HG03571 (cell line): ENCODE results near the gene TSFM.

Source experiments
- ATAC-seq: cut with Tn5 transposase; IDR thresholded peaks from one replicate; pipeline ENCODE4 v1.9.1; 2021; ENCODE audit not compliant: unreplicated experiment

The TSFM gene

GRCh38 chr12:57745485-57745881 lies 37.1 kb upstream of the TSFM start:
- no peak for ATAC-seq

DNA sequence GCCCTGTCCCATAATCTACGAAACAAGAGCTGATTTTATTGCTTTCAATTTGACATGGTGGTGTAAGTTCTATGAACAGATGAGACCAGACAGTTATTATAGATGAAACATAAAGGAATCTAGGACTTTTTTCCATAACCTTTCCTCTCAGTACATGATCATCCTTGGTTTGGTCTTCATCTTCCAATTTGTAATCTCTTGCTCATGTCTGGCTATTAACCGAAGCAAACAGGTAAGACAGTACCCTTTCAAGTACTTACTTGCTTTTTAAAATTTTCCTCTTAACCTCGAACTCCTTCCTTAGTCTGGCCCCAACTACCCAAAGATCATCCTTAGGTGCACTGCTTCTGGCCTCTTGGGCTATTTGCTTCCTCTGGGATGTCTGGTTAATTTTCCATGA lies 36.6 kb upstream of the TSFM start:
- ATAC-seq, result no peak

DNA sequence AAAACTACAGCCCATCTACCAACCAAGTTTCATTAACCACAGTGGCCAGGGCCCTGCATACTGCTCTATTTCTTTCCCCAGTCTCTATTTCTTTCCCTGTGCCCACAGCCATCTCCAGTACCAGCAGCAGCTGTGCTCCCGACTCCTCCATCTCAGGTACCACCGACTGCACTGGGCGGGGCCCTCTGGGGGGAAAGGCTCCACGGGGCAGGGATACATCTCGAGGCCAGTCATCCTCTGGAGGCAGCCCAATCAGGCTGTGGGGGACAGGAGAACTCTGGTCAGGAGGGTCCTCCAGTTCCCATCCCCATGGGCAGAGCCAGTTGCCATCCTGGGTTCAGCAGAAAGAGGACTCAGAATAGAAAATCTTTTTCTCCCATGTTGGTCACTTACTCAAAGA lies 33.5 kb upstream of the TSFM start:
- no peak for ATAC-seq

- no peak for ATAC-seq
Measured at GRCh38 chr12:57750561-57751431, 31.8 kb upstream of the TSFM start.

DNA sequence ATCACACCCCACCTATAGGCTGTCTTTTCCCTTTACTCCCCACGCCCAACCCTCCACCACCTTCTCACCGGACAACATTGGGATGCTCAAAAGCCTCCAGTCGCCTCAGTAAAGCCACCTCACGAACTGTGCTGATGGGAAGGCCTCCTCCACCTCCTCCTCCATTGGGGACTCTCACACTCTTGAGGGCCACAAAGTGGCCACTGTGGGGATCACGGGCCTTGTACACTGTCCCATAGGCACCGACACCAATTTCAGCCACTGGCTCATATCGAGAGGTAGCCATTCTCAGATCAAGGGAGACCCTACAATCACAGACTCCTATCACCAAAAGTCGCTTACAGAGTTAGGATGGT lies 31.2 kb upstream of the TSFM start:
- no peak for ATAC-seq

- peak; percentile 65 for ATAC-seq
Measured at GRCh38 chr12:57751788-57752667, 30.6 kb upstream of the TSFM start, which contains the start of gene CDK4. Gene CDK4 (minus strand): TSS chr12:57752310. CDS start chr12:57751717, 593 bp downstream.

DNA sequence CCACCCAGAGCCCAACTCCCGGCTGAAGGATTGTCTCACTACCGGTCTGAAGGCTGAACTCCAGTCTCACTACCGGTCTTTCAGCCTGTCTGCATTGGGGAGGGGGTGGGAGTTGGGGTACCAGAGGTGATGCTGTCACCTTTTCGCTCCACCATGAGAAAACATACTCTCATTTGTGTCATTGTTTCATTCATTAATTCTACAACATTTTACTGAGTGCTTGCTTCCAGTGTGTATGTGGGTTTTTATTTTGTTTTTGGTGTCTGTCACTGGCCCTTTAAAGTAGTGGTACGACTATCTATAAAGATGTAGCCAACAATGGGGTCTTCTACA lies 30.0 kb upstream of the TSFM start:
- no peak for ATAC-seq

- ATAC-seq, result no peak
Measured at GRCh38 chr12:57753756-57754337, 28.7 kb upstream of the TSFM start.

GRCh38 chr12:57754411-57755193 lies 28.0 kb upstream of the TSFM start, which contains the start of gene MARCHF9:
Gene MARCHF9 (plus strand): TSS chr12:57755103. CDS start chr12:57755529, 426 bp downstream.
- ATAC-seq, result peak; percentile 29

DNA sequence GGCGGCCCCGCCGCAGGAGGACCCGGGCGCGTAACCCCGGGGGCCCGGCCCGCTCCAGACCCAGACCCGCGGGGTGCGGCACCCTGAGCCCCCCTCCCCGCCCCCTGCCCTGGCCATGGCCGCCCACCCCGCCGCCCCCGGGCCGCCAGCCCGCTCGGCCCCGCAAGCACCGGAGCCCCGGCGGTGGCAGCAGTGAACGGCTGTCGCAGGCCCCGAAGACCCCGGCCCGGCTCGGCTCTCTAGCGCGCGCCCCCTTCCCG lies 27.5 kb upstream of the TSFM start:
- no peak for ATAC-seq

DNA sequence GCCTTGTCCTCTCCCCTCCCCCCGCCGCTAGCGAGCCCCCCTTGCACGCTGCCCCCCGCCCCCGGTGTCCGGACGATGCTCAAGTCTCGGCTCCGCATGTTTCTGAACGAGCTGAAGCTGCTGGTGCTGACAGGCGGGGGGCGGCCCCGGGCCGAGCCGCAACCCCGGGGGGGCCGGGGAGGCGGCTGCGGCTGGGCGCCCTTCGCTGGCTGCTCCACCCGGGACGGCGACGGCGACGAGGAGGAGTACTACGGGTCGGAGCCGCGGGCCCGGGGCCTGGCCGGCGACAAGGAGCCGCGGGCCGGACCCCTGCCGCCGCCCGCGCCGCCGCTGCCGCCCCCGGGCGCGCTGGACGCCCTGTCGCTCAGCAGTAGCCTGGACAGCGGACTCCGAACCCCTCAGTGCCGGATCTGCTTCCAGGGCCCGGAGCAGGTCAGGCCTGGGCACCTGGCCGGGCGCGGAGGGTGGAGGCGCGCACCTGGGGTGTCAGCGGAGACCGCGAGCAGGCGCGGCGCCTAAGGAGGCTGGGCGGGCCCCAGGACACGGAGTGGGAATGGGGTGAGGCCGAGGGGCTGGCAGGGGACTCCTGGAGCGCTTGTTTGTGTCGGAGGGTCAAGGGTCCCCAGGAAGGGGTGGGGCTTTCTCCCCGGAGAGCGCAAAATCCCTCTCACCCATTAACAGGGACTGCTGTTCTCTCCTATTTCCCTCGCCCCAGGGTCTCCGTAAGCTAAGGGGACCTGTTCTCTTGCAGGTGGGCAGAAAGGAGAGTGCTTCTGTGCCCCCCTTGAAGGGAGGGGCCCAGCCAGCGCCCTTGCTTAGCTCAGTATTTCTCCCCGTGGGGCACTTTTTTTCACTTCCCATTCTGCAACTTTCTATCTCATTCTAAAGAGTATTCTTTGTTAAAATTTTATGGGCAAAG lies 26.9 kb upstream of the TSFM start:
- no peak for ATAC-seq

DNA sequence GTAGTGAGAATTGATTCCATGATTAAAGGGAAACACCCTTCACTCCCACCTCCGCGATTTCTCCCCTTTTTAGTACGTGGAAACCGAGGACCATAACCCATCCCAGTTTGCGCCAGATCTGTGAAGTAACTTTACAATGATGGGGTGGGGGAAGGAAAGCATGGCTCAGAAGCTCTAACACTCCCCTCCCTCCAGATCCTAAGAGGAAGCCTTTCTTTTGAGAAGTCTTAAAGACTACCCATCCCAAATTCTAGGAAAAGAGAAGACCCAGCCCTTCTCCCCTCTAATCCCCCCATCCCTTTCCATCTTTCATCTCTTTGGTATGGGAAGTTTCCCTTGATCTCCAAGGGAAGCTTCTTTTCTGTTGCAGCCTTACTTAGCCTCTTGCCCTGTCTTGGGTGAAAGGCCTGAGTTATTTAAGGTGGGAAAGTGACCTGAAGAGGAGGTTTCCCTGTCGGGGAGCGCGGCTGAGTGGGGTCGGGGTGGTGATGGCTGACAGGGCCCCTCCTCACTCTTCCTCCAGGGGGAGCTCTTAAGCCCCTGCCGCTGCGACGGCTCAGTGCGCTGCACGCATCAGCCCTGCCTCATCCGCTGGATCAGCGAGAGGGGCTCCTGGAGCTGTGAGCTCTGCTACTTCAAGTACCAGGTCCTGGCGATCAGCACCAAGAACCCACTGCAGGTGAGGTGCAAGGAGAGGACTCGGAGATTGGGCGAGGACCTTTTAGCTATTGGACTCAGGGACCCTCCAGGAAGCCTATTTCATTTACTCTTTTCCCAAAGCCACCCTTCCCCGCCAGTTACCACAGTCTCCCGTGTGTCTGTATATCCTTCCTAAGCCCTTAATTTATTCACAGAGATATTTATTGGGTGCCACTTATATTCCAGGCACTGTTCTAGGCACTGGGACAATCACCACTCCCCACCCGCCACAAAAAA lies 25.9 kb upstream of the TSFM start:
- ATAC-seq, result no peak

GRCh38 chr12:57757771-57758170 lies 24.8 kb upstream of the TSFM start:
- no peak for ATAC-seq

DNA sequence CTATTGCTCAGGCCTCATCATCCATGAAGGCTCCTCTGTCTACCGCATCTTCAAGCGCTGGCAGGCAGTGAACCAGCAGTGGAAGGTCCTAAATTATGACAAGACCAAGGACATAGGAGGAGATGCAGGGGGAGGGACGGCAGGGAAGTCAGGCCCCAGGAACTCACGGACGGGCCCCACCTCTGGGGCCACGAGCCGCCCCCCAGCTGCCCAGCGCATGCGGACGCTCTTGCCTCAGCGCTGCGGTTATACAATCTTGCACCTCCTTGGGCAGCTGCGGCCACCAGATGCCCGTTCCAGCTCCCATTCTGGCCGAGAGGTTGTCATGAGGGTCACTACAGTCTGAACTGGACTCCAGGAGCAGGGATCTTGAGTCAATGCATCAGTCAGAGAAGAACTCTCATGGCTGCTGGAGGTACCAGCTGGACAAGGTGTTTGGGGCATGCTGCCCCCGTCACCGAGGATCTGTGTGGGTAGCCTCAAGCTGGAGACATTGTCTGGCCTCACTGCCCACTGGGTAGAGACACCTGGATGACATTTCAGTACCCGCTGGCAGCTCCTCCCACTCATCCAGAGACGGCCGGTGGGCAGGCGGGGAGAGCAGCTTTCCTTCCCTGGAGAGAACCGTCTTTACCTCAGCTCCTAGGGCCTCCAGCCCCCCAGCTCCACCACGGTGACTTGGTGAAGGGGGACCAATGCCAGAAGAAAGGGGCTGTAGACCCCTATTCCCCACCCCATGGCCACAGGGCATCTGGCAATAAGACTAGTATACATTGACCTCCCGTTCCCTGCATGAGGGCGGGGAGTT lies 23.8 kb upstream of the TSFM start:
- no peak for ATAC-seq

GRCh38 chr12:57759360-57759980 lies 23.1 kb upstream of the TSFM start:
- ATAC-seq, result no peak

- no peak for ATAC-seq
Measured at GRCh38 chr12:57760347-57760982, 22.1 kb upstream of the TSFM start.

DNA sequence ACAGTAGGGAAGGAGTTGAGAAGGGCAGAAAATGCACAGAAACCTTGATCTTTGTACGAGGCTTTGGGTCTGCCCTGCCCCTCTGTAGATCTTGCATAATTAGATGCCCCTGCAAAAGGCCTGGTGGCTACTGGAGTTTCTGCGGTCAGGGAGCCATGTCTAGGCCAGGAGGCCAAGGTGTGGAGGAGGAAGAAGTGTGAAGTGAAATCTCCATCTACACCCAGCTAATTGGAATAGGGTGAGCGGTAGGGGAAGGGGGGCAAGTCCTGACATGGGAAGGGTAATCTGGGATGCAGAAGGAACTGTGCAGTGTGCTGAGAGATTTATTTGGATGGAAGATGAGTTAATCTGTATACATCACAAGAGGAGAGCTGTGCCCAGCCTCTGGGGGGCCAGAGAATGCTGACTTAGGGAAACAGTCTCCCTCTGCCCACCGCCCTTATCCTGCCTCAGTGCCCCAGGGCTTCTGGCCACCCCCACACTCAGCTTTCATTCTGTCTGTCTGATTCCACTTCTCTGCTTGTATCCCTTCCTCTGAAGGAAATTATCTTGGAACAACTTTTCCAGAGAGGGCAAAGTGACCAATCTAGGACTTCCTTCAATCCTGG lies 21.1 kb upstream of the TSFM start:
- no peak for ATAC-seq
